ENCODE data around the gene PARD3B.

GRCh38 chr2:204964414-204964813, 419.1 kb downstream of the PARD3B start:
- TF ChIP-seq CBX5 (IDR thresholded peaks at IDR 0.05; ENCODE audit: low read depth, low read length) (no peak), USF2 (IDR thresholded peaks at IDR 0.05; ENCODE audit: low read length) (no peak), EGR1 (IDR thresholded peaks at IDR 0.05; ENCODE audit: borderline replicate concordance, low read depth, low read length) (no peak), CTCF (IDR thresholded peaks at IDR 0.05; ENCODE audit: control extremely low read depth in 1 of 3, insufficient read depth in 1 of 3, low read depth in 1 of 3, low read length in 3 of 3) (no peak), CHD7 (IDR thresholded peaks at IDR 0.05; ENCODE audit: insufficient replicate concordance, low read length) (no peak), JUN (IDR thresholded peaks at IDR 0.05; ENCODE audit: low read depth, low read length) (no peak), TEAD4 (IDR thresholded peaks at IDR 0.05; ENCODE audit: low read depth, low read length) (no peak), ATF3 (IDR thresholded peaks at IDR 0.05; ENCODE audit: insufficient read depth, low read depth, low read length) (no peak), EP300 (IDR thresholded peaks at IDR 0.05; ENCODE audit: borderline replicate concordance in 1 of 2, low read depth in 2 of 2, low read length in 2 of 2) (no peak), POLR2A (IDR thresholded peaks at IDR 0.05; ENCODE audit: control extremely low read depth in 1 of 2, low read depth in 2 of 2, low read length in 2 of 2) (no peak), NRF1 (IDR thresholded peaks at IDR 0.05; ENCODE audit: low read depth, low read length) (no peak), TAF7 (optimal IDR thresholded peaks at IDR 0.05; ENCODE audit: borderline replicate concordance, low read depth, low read length) (no peak)

All from H1 (cell line).